Parathyroid adenoma (tissue), 2 donors: ENCODE data around the gene FHIP2A.

Experiments used
- H2AFZ ChIP-seq: fragments of 300-600 bp; sonication (generic); one replicate; pipeline ENCODE4 v1.7.0; 2017; ENCODE audit warnings: antibody characterized with exemption, mild to moderate bottlenecking
- H3K27ac ChIP-seq: fragments of 300-600 bp; sonication (generic); one replicate; pipeline ENCODE4 v1.7.0; 2017
- H3K27me3 ChIP-seq: fragments of 300-600 bp; sonication (generic); one replicate; pipeline ENCODE4 v1.7.0; 2017; ENCODE audit warnings: low read length; ENCODE audit not compliant: control insufficient read depth, insufficient read depth
- H3K36me3 ChIP-seq: fragments of 300-600 bp; sonication (generic); one replicate; pipeline ENCODE4 v1.7.0; 2017; ENCODE audit warnings: low read length; ENCODE audit not compliant: control insufficient read depth, insufficient read depth
- H3K4me1 ChIP-seq: fragments of 300-600 bp; sonication (generic); one replicate; pipeline ENCODE4 v1.7.0; 2017; ENCODE audit warnings: control low read depth
- H3K4me2 ChIP-seq: fragments of 300-600 bp; sonication (generic); one replicate; pipeline ENCODE4 v1.7.0; 2017; ENCODE audit warnings: low read length
- H3K4me3 ChIP-seq: fragments of 300-600 bp; sonication (generic); one replicate; pipeline ENCODE4 v1.7.0; 2017; ENCODE audit warnings: low read depth, low read length
- H3K79me2 ChIP-seq: fragments of 300-600 bp; sonication (generic); one replicate; pipeline ENCODE4 v1.7.0; 2017; ENCODE audit warnings: control low read depth
- H3K9ac ChIP-seq: fragments of 300-600 bp; sonication (generic); one replicate; pipeline ENCODE4 v1.7.0; 2017; ENCODE audit warnings: mild to moderate bottlenecking
- H3K9me3 ChIP-seq: fragments of 300-600 bp; sonication (generic); one replicate; pipeline ENCODE4 v1.7.0; 2017; ENCODE audit warnings: low read length; ENCODE audit not compliant: control insufficient read depth
- TF ChIP-seq, protein P1 (sequence below): fragments of 300-600 bp; sonication (generic); IDR thresholded peaks from one replicate; pipeline ENCODE4 v1.7.0; 2017; ENCODE audit warnings: antibody characterized with exemption, mild to moderate bottlenecking
- donor health status: primary hyperparathyroidism.

Gene FHIP2A

DNA sequence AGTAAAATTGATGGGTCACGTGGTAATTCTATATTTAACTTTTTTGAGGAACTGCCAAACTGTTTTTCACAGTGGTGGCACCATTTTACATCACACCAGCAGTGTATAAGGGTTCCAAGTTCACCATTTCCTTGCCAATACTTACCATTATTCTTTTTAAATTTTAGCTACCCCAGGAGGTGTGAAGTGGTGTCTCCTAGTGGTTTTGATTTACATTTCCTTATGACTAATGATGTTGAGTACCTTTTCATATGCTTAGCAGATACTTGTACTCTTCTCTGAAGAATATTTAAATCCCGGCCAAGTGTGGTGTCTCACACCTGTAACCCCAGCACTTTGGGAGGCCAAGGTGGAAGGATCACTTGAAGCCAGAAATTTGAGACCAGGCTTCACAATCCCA, 28.5 kb downstream of the FHIP2A start:
- Histone ChIP-seq H3K4me2 (no peak overlapping the region), H3K27ac (no peak overlapping the region), H3K9ac (no peak overlapping the region), H3K27me3 (no peaks in the 10 kb centered on the region), H3K9me3 (no peaks in the 10 kb centered on the region), H3K79me2 (no peaks in the 10 kb centered on the region), H3K36me3 (no peaks in the 10 kb centered on the region), H3K4me3 (no peak overlapping the region), H3K4me1 (no peaks in the 10 kb centered on the region), H2AFZ (no peak overlapping the region)
- TF ChIP-seq, protein P1, sequence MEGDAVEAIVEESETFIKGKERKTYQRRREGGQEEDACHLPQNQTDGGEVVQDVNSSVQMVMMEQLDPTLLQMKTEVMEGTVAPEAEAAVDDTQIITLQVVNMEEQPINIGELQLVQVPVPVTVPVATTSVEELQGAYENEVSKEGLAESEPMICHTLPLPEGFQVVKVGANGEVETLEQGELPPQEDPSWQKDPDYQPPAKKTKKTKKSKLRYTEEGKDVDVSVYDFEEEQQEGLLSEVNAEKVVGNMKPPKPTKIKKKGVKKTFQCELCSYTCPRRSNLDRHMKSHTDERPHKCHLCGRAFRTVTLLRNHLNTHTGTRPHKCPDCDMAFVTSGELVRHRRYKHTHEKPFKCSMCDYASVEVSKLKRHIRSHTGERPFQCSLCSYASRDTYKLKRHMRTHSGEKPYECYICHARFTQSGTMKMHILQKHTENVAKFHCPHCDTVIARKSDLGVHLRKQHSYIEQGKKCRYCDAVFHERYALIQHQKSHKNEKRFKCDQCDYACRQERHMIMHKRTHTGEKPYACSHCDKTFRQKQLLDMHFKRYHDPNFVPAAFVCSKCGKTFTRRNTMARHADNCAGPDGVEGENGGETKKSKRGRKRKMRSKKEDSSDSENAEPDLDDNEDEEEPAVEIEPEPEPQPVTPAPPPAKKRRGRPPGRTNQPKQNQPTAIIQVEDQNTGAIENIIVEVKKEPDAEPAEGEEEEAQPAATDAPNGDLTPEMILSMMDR: no peak

DNA sequence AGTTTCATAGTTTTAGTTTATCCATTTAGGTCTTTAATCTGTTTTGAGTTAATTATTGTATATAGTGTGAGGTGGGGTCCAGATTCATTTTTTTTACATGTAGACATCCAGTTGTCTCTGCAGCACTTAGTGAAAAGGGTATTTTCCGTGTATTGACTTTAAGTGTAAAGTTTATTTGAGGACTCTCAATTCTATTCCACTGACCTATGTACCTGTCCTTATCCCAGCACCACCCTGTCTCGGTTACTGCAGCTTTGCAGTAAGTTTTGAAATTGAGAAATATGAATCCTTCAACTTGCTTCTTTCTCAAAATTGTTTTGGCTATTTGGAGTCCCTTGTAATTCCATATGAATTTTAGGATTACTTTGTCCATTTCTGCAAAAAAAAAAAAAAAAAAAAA, 29.8 kb downstream of the FHIP2A start:
- Histone ChIP-seq H3K4me2 (no peak overlapping the region), H3K79me2 (no peaks in the 10 kb centered on the region), H3K4me1 (no peaks in the 10 kb centered on the region), H3K27ac (no peak overlapping the region), H3K9ac (no peak overlapping the region), H2AFZ (no peak overlapping the region), H3K36me3 (no peaks in the 10 kb centered on the region), H3K27me3 (no peaks in the 10 kb centered on the region), H3K9me3 (no peaks in the 10 kb centered on the region), H3K4me3 (no peak overlapping the region)
- TF ChIP-seq, protein P1: no peak

DNA sequence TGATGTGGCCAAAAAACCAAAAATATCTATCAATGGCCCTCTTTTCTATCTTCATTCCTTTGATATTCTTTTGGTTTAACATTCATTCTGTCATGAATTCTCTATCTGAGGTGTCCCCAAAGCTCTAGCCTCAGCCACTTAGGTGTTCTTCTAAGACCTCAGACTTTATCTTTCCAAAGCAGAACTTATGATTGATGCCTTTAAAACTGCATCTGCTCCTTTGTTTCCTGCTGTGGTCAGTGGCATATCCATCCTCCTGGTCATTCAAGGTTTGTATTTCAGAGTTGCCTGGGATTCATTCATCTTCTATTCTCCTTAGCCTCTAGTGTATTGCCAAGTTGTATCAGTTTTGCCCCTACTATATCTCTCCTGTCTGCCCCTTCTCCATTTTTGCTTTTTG, 30.6 kb downstream of the FHIP2A start:
- H3K36me3 ChIP-seq: no peaks in the 10 kb centered on the region
- H2AFZ ChIP-seq: no peak overlapping the region
- H3K27me3 ChIP-seq: no peaks in the 10 kb centered on the region
- H3K27ac ChIP-seq: no peak overlapping the region
- H3K79me2 ChIP-seq: no peaks in the 10 kb centered on the region
- no peak overlapping the region for H3K4me2 ChIP-seq
- no peaks in the 10 kb centered on the region for H3K4me1 ChIP-seq
- H3K9me3 ChIP-seq: no peaks in the 10 kb centered on the region
- TF ChIP-seq, protein P1: no peak
- H3K9ac ChIP-seq: no peak overlapping the region
- no peak overlapping the region for H3K4me3 ChIP-seq

DNA sequence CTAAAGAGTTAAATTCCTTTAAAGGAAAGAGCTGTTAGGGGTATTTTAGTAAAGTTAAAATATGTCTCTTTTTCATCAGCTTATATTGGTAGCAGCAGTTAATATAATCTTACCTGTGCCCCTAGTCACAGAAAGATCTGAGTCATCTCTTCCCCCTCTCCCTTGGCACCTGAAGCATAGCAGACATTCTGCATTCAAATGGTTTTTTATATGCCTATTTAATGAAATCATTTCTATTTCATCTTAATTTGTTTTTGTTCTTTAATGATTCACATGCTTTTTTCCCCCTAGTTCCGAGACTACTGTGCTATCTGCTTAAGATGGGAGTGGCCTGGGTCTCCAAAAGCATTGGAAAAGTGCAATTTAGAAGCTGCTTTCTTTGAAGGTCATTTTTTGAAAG, 33.3 kb downstream of the FHIP2A start:
- no peak overlapping the region for H3K4me3 ChIP-seq
- H3K36me3 ChIP-seq: no peaks in the 10 kb centered on the region
- no peak overlapping the region for H2AFZ ChIP-seq
- H3K9ac ChIP-seq: no peak overlapping the region
- no peak overlapping the region for H3K4me2 ChIP-seq
- H3K27me3 ChIP-seq: no peaks in the 10 kb centered on the region
- no peaks in the 10 kb centered on the region for H3K4me1 ChIP-seq
- no peaks in the 10 kb centered on the region for H3K9me3 ChIP-seq
- TF ChIP-seq, protein P1: no peak
- no peak overlapping the region for H3K27ac ChIP-seq
- no peaks in the 10 kb centered on the region for H3K79me2 ChIP-seq

DNA sequence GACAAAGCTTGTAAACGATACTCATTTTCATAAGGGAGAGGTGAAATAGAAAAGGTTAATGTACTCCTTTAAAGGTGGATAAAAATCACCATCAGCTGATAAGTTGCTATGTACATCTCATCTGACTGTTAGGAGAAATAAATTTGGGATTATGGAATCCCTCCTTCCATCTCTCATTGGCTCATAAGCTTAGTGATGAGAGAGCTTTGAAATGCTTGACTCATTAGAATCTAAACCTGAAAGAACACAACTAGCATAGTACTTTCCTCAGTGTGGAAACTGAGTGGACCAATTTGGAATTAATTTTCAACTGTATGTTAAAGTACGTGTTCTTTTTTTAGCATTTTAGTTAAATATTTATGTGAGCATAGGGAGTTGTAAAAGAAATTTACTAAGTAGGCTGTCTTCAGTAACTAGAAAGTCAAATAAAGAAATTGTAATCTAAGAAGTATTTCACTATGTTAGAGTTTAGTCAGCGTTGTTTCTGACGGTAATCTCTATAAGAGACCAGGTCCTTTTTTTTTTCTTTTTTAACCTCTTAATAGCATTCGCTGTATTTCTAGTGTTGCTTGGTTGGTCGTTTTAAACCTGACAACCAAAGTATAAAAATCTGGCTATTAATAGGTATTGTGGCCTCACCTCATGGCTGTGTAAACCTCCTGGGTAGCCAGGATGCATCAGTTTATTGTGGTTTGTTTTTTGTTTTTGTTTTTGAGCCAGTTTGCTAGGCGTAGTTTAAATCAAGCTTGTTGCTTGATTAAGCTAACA, 34.4 kb downstream of the FHIP2A start:
- Histone ChIP-seq H3K79me2 (no peaks in the 10 kb centered on the region), H3K4me2 (no peak overlapping the region), H3K36me3 (no peaks in the 10 kb centered on the region), H3K27ac (no peak overlapping the region), H3K4me3 (no peak overlapping the region), H3K9me3 (no peaks in the 10 kb centered on the region), H3K9ac (no peak overlapping the region), H3K4me1 (no peaks in the 10 kb centered on the region), H3K27me3 (no peaks in the 10 kb centered on the region), H2AFZ (no peak overlapping the region)
- TF ChIP-seq, protein P1: no peak
